GM18507 (cell line): ENCODE data around the gene SLC25A18.

Source experiments
- DNase-seq: peaks from one replicate; pipeline ENCODE4 v3.0.0; 2011; ENCODE audit warnings: low read depth; ENCODE audit not compliant: insufficient read length; ENCODE audit errors: extremely low spot score
- FAIRE-seq: peaks from 2 replicates; lab custom pipeline; 2011; peaks lifted over from hg19 to GRCh38; lab: Jason Lieb, UNC

Gene SLC25A18

GRCh38 chr22:17639247-17639741 lies 76.0 kb downstream of the SLC25A18 start:
- no peak for DNase-seq
- peak; percentile 76 for FAIRE-seq
